Activated naive CD8-positive, alpha-beta T cell (primary cell): ENCODE data around the gene CDH23.

Experiments
- H3K27ac Mint-ChIP-seq: one replicate; pipeline ENCODE4 v1.8.0; 2021; ENCODE audit warnings: mixed read lengths
- H3K27me3 Mint-ChIP-seq: one replicate; pipeline ENCODE4 v1.8.0; 2021; ENCODE audit warnings: mixed read lengths
- H3K36me3 Mint-ChIP-seq: one replicate; pipeline ENCODE4 v1.8.0; 2021; ENCODE audit warnings: mixed read lengths
- H3K4me1 Mint-ChIP-seq: one replicate; pipeline ENCODE4 v1.8.0; 2021; ENCODE audit warnings: low read depth, mixed read lengths
- H3K4me3 Mint-ChIP-seq: one replicate; pipeline ENCODE4 v1.8.0; 2021; ENCODE audit warnings: mild to moderate bottlenecking, mixed read lengths
- H3K9me3 Mint-ChIP-seq: one replicate; pipeline ENCODE4 v1.8.0; 2021; ENCODE audit warnings: low read depth, mixed read lengths

The CDH23 gene

GRCh38 chr10:71644307-71645180 is 247.8 kb downstream of the CDH23 start:
- no peaks in the 10 kb centered on the region for H3K4me1 Mint-ChIP-seq
- H3K36me3 Mint-ChIP-seq = no peaks in the 10 kb centered on the region
- no peaks in the 10 kb centered on the region for H3K27me3 Mint-ChIP-seq
- H3K4me3 Mint-ChIP-seq = no peak overlapping the region
- H3K27ac Mint-ChIP-seq = no peak overlapping the region
- H3K9me3 Mint-ChIP-seq = no peaks in the 10 kb centered on the region

GRCh38 chr10:71645185-71645584 is 248.5 kb downstream of the CDH23 start:
- Mint-ChIP-seq H3K27me3 (no peaks in the 10 kb centered on the region), H3K36me3 (no peaks in the 10 kb centered on the region), H3K4me1 (no peaks in the 10 kb centered on the region), H3K27ac (no peak overlapping the region), H3K4me3 (no peak overlapping the region), H3K9me3 (no peaks in the 10 kb centered on the region)

DNA sequence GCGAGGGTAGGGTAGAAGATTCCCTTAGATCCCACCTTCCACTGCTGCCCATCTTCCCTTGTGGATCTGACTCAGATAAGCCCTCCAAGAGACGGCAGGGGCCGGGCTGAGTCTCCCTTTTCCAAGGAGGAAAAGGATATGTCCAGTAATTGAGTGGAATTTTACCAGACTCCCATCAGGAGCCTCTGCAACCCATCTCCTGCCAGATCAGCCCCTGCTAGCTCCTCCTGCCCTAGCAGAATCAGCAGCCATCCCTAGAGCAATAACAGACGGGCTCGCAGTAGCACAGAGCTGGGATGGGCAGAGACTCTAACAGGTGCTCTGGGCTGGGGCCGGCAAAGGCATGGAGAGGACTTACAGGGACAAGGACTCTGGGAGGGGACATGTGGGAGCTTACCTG is 249.3 kb downstream of the CDH23 start:
- Mint-ChIP-seq H3K27ac (no peak overlapping the region), H3K36me3 (no peaks in the 10 kb centered on the region), H3K4me1 (no peaks in the 10 kb centered on the region), H3K4me3 (no peak overlapping the region), H3K27me3 (no peaks in the 10 kb centered on the region), H3K9me3 (no peaks in the 10 kb centered on the region)

- Mint-ChIP-seq H3K4me3 (no peak overlapping the region), H3K36me3 (no peaks in the 10 kb centered on the region), H3K9me3 (no peaks in the 10 kb centered on the region), H3K27ac (no peak overlapping the region), H3K4me1 (no peaks in the 10 kb centered on the region), H3K27me3 (no peaks in the 10 kb centered on the region)
These were observed 250.0 kb downstream of the CDH23 start for GRCh38 chr10:71646592-71647292.

DNA sequence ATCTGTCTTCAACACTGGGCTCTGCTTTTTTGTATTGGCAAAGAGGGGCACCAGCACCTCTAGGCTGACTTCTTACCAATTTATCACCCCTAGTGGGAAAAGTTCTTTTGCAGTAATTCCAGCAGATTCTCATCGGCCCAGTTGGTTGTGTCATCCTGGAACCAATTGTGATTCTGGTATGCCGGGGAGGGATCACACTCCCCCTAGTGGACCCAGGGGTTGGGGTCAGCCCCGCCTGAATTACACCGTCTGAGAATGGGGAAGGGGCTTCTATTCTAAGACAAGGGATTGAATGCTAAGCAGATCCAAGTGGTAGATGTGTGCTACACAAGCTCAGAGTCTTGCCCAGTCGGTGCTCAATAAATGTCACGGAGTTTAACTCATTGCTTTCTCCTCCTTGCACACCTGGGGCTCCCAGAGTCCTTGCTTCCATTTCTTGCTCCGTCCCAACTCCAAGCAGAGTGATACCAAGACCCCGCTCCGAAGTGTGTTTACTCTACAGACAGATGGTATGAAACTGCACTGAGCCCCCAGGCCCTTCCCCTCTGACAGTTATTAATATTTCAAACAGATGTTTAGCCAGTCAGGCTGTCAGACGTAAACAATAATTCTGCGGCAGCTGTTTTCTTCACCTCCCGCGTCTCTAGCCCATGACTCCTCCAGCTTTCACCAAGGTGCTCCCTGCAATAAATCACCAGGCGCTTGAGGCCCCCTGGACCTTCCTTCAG is 251.0 kb downstream of the CDH23 start:
- no peaks in the 10 kb centered on the region for H3K36me3 Mint-ChIP-seq
- no peaks in the 10 kb centered on the region for H3K9me3 Mint-ChIP-seq
- H3K4me3 Mint-ChIP-seq = no peak overlapping the region
- H3K27ac Mint-ChIP-seq = no peak overlapping the region
- H3K4me1 Mint-ChIP-seq = no peaks in the 10 kb centered on the region
- no peaks in the 10 kb centered on the region for H3K27me3 Mint-ChIP-seq

- Mint-ChIP-seq H3K27ac (no peak overlapping the region), H3K27me3 (no peaks in the 10 kb centered on the region), H3K36me3 (no peaks in the 10 kb centered on the region), H3K9me3 (no peaks in the 10 kb centered on the region), H3K4me3 (no peak overlapping the region), H3K4me1 (no peaks in the 10 kb centered on the region)
These were observed 251.7 kb downstream of the CDH23 start for GRCh38 chr10:71648254-71648932.

- no peaks in the 10 kb centered on the region for H3K4me1 Mint-ChIP-seq
- H3K27me3 Mint-ChIP-seq = no peaks in the 10 kb centered on the region
- H3K4me3 Mint-ChIP-seq = no peak overlapping the region
- no peaks in the 10 kb centered on the region for H3K36me3 Mint-ChIP-seq
- no peak overlapping the region for H3K27ac Mint-ChIP-seq
- no peaks in the 10 kb centered on the region for H3K9me3 Mint-ChIP-seq
These were observed 252.2 kb downstream of the CDH23 start for GRCh38 chr10:71648933-71649320.

DNA sequence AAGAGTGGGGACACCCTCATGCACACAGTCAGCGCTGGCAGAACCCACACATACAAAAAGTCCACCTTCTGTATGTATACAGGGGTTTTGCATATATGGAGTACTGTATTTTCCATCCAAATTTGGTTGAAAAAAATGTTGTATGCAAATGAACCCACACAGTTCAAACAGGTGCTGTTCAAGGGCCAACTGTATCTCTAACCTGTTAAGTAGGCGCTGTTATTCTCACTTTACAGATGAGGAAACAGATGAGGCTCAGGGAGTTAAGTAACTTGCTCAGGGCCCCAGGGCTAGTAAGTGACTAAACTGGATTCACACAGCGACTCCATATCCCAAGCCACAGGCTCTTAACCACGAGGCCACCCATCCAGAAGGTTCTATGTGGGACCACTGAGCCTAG is 252.9 kb downstream of the CDH23 start:
- Mint-ChIP-seq H3K27me3 (no peaks in the 10 kb centered on the region), H3K36me3 (no peaks in the 10 kb centered on the region), H3K27ac (no peak overlapping the region), H3K4me3 (no peak overlapping the region), H3K4me1 (no peaks in the 10 kb centered on the region), H3K9me3 (no peaks in the 10 kb centered on the region)

DNA sequence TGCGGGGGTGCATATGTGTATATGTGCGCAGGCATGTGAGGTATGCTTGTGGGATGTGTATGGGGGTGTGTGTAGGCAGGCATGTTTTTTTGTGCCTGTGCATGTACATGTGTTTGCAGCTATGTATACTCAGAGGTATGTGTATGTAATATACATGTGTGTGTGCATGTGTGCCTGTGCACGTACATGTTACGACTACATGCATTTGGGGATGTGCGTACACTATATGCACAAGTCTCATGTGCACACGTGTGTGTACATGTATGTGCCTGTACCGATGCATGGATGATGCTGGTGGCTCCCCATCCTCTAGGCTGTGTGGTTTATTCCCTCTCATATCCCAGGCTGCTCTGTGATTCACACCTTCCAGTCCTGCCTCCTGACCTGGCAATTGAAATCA is 253.7 kb downstream of the CDH23 start:
- no peak overlapping the region for H3K4me3 Mint-ChIP-seq
- no peaks in the 10 kb centered on the region for H3K9me3 Mint-ChIP-seq
- H3K27me3 Mint-ChIP-seq = no peaks in the 10 kb centered on the region
- no peaks in the 10 kb centered on the region for H3K36me3 Mint-ChIP-seq
- no peak overlapping the region for H3K27ac Mint-ChIP-seq
- H3K4me1 Mint-ChIP-seq = no peaks in the 10 kb centered on the region

GRCh38 chr10:71651428-71651827 is 254.7 kb downstream of the CDH23 start:
- no peaks in the 10 kb centered on the region for H3K27me3 Mint-ChIP-seq
- no peak overlapping the region for H3K27ac Mint-ChIP-seq
- H3K4me1 Mint-ChIP-seq = no peaks in the 10 kb centered on the region
- H3K36me3 Mint-ChIP-seq = no peaks in the 10 kb centered on the region
- no peak overlapping the region for H3K4me3 Mint-ChIP-seq
- no peaks in the 10 kb centered on the region for H3K9me3 Mint-ChIP-seq

DNA sequence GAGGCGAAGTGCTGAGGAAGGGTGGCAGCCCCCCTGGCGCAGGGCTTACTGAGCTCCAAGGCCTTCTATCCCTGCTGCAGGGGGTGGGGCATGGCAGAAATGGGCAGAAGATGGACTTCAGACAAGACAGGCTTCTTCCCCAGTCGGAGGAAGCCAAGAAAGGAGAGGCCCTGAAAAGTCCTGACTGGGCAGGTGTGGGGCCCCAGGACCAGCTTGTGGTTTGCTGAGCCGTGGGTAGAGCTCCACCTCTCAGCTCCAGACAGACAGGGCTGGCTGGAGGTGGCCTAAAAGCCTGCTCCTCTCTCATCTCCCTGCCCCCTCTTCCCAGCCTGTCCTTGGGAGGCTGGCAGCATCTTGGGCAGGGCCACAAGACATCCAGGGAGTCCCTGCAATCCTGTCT is 255.2 kb downstream of the CDH23 start:
- no peak overlapping the region for H3K27ac Mint-ChIP-seq
- no peaks in the 10 kb centered on the region for H3K36me3 Mint-ChIP-seq
- no peaks in the 10 kb centered on the region for H3K27me3 Mint-ChIP-seq
- H3K9me3 Mint-ChIP-seq = no peaks in the 10 kb centered on the region
- no peak overlapping the region for H3K4me3 Mint-ChIP-seq
- no peaks in the 10 kb centered on the region for H3K4me1 Mint-ChIP-seq

- no peaks in the 10 kb centered on the region for H3K4me1 Mint-ChIP-seq
- H3K27me3 Mint-ChIP-seq = no peaks in the 10 kb centered on the region
- H3K36me3 Mint-ChIP-seq = no peaks in the 10 kb centered on the region
- no peaks in the 10 kb centered on the region for H3K9me3 Mint-ChIP-seq
- H3K27ac Mint-ChIP-seq = no peak overlapping the region
- H3K4me3 Mint-ChIP-seq = no peak overlapping the region
These were observed 256.3 kb downstream of the CDH23 start for GRCh38 chr10:71653044-71653443.

GRCh38 chr10:71656220-71656619 is 259.5 kb downstream of the CDH23 start:
- H3K27me3 Mint-ChIP-seq = no peaks in the 10 kb centered on the region
- H3K4me3 Mint-ChIP-seq = no peak overlapping the region
- no peak overlapping the region for H3K27ac Mint-ChIP-seq
- H3K4me1 Mint-ChIP-seq = no peaks in the 10 kb centered on the region
- no peaks in the 10 kb centered on the region for H3K9me3 Mint-ChIP-seq
- no peaks in the 10 kb centered on the region for H3K36me3 Mint-ChIP-seq

- H3K27me3 Mint-ChIP-seq = no peaks in the 10 kb centered on the region
- no peaks in the 10 kb centered on the region for H3K36me3 Mint-ChIP-seq
- H3K9me3 Mint-ChIP-seq = no peaks in the 10 kb centered on the region
- H3K4me1 Mint-ChIP-seq = no peaks in the 10 kb centered on the region
- H3K4me3 Mint-ChIP-seq = no peak overlapping the region
- H3K27ac Mint-ChIP-seq = no peak overlapping the region
These were observed 261.1 kb downstream of the CDH23 start for GRCh38 chr10:71657604-71658466.
